K562 (cell line): ENCODE data around the gene SRPK2.

Experiments used
- EP300 ChIP-seq: IDR thresholded peaks from 2 replicates; pipeline ENCODE4 v1.6.1; 2012; ENCODE audit warnings: low read length, improper control_type of control experiment
- EZH2 ChIP-seq: IDR thresholded peaks from 2 replicates; pipeline ENCODE4 v1.6.1; 2012; ENCODE audit warnings: low read depth, mild to moderate bottlenecking, inconsistent platforms, low read length, borderline replicate concordance
- MIER1 ChIP-seq: fragments of 450-650 bp; IDR thresholded peaks from 2 replicates; pipeline ENCODE4 v1.6.1; 2016; ENCODE audit warnings: antibody characterized with exemption, mild to moderate bottlenecking, low read depth
- POLR2A ChIP-seq: fragments of 450-650 bp; conservative IDR thresholded peaks from 2 replicates; pipeline ENCODE4 v1.6.1; 2016
- SMARCC2 ChIP-seq: fragments of 450-650 bp; IDR thresholded peaks from 2 replicates; pipeline ENCODE4 v1.6.1; 2017; ENCODE audit warnings: antibody characterized with exemption, moderate library complexity, mild to moderate bottlenecking, low read depth
- TAF1 ChIP-seq: IDR thresholded peaks from 2 replicates; pipeline ENCODE4 v1.6.1; 2011; ENCODE audit warnings: mild to moderate bottlenecking, low read length, moderate library complexity; ENCODE audit not compliant: insufficient read depth, control insufficient read depth, severe bottlenecking; ENCODE audit errors: extremely low read depth
- TEAD4 ChIP-seq, 2 experiments: sonication (generic) in 1 of 2; formaldehyde crosslinking in 1 of 2; IDR thresholded peaks; 2 replicates each; pipeline versions ENCODE4 v1.6.1 to v1.8.0; 2012 to 2022; ENCODE audit warnings: borderline replicate concordance in 1 of 2, inconsistent platforms in 1 of 2, low read length in 1 of 2, mild to moderate bottlenecking in 1 of 2, missing genetic modification reagents in 1 of 2
- ZSCAN32 ChIP-seq: fragments of 450-650 bp; formaldehyde crosslinking; IDR thresholded peaks from 2 replicates; pipeline ENCODE4 v1.4.0; 2020; ENCODE audit warnings: mild to moderate bottlenecking, moderate library complexity

DNA sequence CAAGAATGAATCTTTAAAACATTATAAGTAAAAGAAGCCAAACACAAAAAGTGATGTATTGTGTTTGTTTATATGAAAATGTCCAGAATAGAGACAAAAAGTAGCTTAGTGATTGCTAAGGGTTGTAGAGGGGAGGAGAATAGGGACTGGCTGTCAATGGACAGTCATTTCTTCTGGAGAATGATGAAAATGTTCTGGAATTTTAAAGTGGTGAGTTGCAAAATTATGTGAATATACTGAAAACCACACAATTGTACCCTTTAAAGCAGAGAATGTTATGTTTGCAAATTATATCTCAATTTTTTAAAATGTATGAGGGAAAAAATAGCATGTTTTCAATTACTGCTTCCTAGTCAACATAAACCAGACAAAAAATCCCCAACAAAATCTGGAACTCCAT lies 200.5 kb downstream of the SRPK2 start:
- TF ChIP-seq ZSCAN32 (no peak), SMARCC2 (no peak), EZH2 (no peak), TEAD4 (IDR thresholded peaks at IDR 0.05; ENCODE audit: low read length) (no peak), TEAD4 (CRISPR knock-in tag; IDR thresholded peaks at IDR 0.05; ENCODE audit: borderline replicate concordance) (no peak), POLR2A (no peak), TAF1 (no peak), MIER1 (no peak), EP300 (no peak)
